ENCODE results near the gene GAPVD1. TPM values are rescaled to one million over a fixed set of nuclear protein-coding genes. Genes with fewer than 3 reads are reported as not detected.

The GAPVD1 gene
- total and polyA plus RNA-seq, 2 of the 8 experiments (the other 6 are each of a cell fraction or from before 2014, with no cell fraction given), result 5.5 to 40.5 TPM

DNA sequence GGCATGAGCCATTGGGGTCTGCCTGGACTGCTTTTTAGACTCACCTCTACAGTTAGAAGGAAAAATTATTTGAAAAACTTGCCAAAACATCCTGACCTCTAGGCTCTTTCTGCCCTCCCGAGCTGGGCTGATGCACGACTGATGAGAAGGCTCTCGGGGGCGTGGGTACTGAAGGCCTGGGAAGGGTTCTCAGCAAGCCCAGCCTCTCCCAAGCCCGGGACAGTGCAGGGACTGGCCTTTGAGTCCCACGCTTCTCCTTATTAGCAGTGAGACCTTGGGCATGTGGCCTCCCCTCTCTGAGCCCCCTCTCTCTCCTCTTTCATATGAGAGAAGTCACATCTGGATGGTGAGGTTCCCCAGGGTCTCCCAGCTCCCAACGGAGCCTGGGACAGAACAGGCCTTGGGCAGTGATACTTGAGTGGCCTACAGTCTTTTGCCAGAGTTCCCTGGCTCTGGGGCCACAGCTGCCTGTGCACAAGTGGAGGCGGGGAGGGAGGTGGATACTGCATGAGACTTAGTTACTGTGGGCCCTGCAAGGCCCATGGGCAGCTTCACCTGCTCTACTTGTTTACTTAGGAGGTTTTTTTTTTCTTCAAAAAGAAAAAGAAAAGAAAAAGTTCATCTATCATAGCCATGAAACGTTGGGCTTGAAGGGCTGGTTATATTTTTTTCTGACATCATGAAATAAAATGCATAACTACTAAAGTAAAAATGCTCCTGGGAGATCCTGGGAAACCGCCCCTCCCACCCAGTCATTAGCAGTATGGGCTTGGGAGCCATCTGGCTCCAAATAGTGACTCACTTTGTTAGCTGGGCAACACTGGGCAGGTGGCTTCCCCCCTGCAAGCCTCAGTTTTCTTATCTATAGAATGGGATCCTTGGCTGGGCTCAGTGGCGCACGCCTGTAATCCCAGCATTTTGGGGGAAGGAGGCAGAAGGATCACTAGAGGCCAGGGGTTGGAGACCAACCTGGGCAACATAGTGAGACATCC lies 139.4 kb downstream of the GAPVD1 start:
- no peak overlapping the region for H4K91ac ChIP-seq (replicated peaks; ENCODE audit: insufficient read length, low read length)
- no peak overlapping the region for H3K4me2 ChIP-seq (ENCODE audit: insufficient read depth in 1 of 2, low read depth in 2 of 2, low read length in 2 of 2)
- POLR2A ChIA-PET (ENCODE audit: partially characterized antibody), result no interaction called here
- no peaks in the 10 kb centered on the region for H3K27me3 ChIP-seq (replicated peaks in 1 of 4; ENCODE audit: control insufficient read depth in 3 of 4, extremely low read depth in 1 of 4, insufficient read depth in 3 of 4, low read length in 3 of 4)
- no peak overlapping the region for H2BK20ac ChIP-seq (ENCODE audit: low read length)
- H2BK15ac ChIP-seq (ENCODE audit: low read length), result no peak overlapping the region
- no peak overlapping the region for H2BK120ac ChIP-seq (replicated peaks; ENCODE audit: low read depth, low read length)
- H4K5ac ChIP-seq (ENCODE audit: insufficient read length, low read depth, low read length), result no peak overlapping the region
- H3K14ac ChIP-seq (ENCODE audit: insufficient read length), result no peak overlapping the region
- H3K4me3 ChIP-seq (ENCODE audit: extremely low read depth in 1 of 4, insufficient read depth in 2 of 4, low read depth in 3 of 4, low read length in 4 of 4), result no peak overlapping the region
- no peaks in the 10 kb centered on the region for H3K79me2 ChIP-seq (ENCODE audit: control insufficient read depth in 1 of 2, insufficient read depth in 2 of 2, low read length in 2 of 2)
- no peak overlapping the region; the same call in 1 of the 2 replicates for H3K18ac ChIP-seq (ENCODE audit: extremely low read depth, low read length)
- no peak overlapping the region for H3K9ac ChIP-seq (replicated peaks in 1 of 4; ENCODE audit: extremely low read depth in 1 of 4, low read depth in 3 of 4, low read length in 3 of 4)
- no peak overlapping the region for H3K23ac ChIP-seq (ENCODE audit: insufficient read length)
- H3K36me3 ChIP-seq (ENCODE audit: control insufficient read depth in 2 of 4, insufficient read depth in 4 of 4, low read length in 3 of 4), result no peaks in the 10 kb centered on the region
- H2AFZ ChIP-seq (ENCODE audit: low read length), result no peak overlapping the region
- H4K20me1 ChIP-seq (replicated peaks in 1 of 2; ENCODE audit: control insufficient read depth in 1 of 2, insufficient read depth in 2 of 2, low read length in 2 of 2), result no peaks in the 10 kb centered on the region
- H3K9me3 ChIP-seq (ENCODE audit: insufficient read depth in 2 of 2, low read depth in 1 of 2, low read length in 1 of 2), result no peaks in the 10 kb centered on the region
- no peaks in the 10 kb centered on the region for H3K79me1 ChIP-seq (ENCODE audit: low read depth, low read length)
- H4K8ac ChIP-seq (ENCODE audit: extremely low read depth, insufficient read depth, low read length), result no peak overlapping the region
- DNase-seq (ENCODE audit: low read depth in 1 of 2, low spot score in 2 of 2) (no peak), FAIRE-seq (no peak)
- no peaks in the 10 kb centered on the region for H3K23me2 ChIP-seq (ENCODE audit: low read depth, low read length)
- no peak overlapping the region for H2BK5ac ChIP-seq (ENCODE audit: low read depth, low read length)
- no peak overlapping the region for H3K4ac ChIP-seq (replicated peaks; ENCODE audit: insufficient read length, low read depth, low read length)
- H2AK5ac ChIP-seq (ENCODE audit: low read depth, low read length), result no peak overlapping the region
- no peak overlapping the region for H2BK12ac ChIP-seq (ENCODE audit: low read depth, low read length)
- H3K4me1 ChIP-seq (replicated peaks in 1 of 4; ENCODE audit: control insufficient read depth in 3 of 4, insufficient read depth in 4 of 4, low read length in 3 of 4), result no peaks in the 10 kb centered on the region; a peak in 1 of 7 replicates
- H3K56ac ChIP-seq (replicated peaks; ENCODE audit: insufficient read length, low read depth, low read length), result no peak overlapping the region
- H3K27ac ChIP-seq (ENCODE audit: low read depth, low read length), result no peak overlapping the region
- WGBS, 2 experiments (ENCODE audit: extremely low coverage in 1 of 2, insufficient coverage in 1 of 2, insufficient read length in 1 of 2, insufficient replicate concordance in 2 of 2, low coverage in 1 of 2, low lambda C conversion rate in 2 of 2, missing lambda C conversion rate in 1 of 2), result 91% methylated on average over 12 of the region's 12 CpGs; no CpG with 5 or more reads in 1 of the 2 experiments
- CTCF ChIA-PET (ENCODE audit: partially characterized antibody), result interaction anchor here (0.6 kb wide), 1 partner anchor 230 kb away, joined by 3 read pairs; no protein-coding TSS in a partner anchor
- TF ChIP-seq EZH2 (IDR thresholded peaks at IDR 0.05; ENCODE audit: low read depth, low read length, severe bottlenecking) (no peak), RXRA (IDR thresholded peaks at IDR 0.05; ENCODE audit: insufficient read depth, low read depth, low read length) (no peak), GABPA (IDR thresholded peaks at IDR 0.05; ENCODE audit: borderline replicate concordance, insufficient read depth, low read length) (no peak), SUZ12 (IDR thresholded peaks at IDR 0.05; ENCODE audit: low read length) (no peak)
- TF ChIP-seq, protein P1, sequence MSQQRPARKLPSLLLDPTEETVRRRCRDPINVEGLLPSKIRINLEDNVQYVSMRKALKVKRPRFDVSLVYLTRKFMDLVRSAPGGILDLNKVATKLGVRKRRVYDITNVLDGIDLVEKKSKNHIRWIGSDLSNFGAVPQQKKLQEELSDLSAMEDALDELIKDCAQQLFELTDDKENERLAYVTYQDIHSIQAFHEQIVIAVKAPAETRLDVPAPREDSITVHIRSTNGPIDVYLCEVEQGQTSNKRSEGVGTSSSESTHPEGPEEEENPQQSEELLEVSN (IDR thresholded peaks at IDR 0.05), result no peak
